Stimulated activated naive CD4-positive, alpha-beta T cell treated with Interleukin-2 at 50 U/mL for 16 hours (primary cell): ENCODE results near the gene FCN3.

Experiments used
- DNase-seq: peaks from one replicate; lab custom pipeline; 2025; lab: John Stamatoyannopoulos, UW

The FCN3 gene

GRCh38 chr1:27358038-27358927 lies 16.3 kb downstream of the FCN3 start:
- no peak for DNase-seq

GRCh38 chr1:27357281-27358037 lies 17.2 kb downstream of the FCN3 start:
- peak; percentile 70 for DNase-seq

- DNase-seq = peak; percentile 48
Observed at GRCh38 chr1:27356619-27357280, 17.9 kb downstream of the FCN3 start.

- no peak for DNase-seq
Observed at GRCh38 chr1:27356277-27356618, 18.4 kb downstream of the FCN3 start.

GRCh38 chr1:27355683-27356082 lies 18.9 kb downstream of the FCN3 start:
- DNase-seq = no peak

GRCh38 chr1:27353629-27354028 lies 21.0 kb downstream of the FCN3 start:
- DNase-seq = no peak

GRCh38 chr1:27353166-27353565 lies 21.5 kb downstream of the FCN3 start:
- DNase-seq = no peak

- DNase-seq = no peak
Observed at GRCh38 chr1:27351541-27352107, 23.0 kb downstream of the FCN3 start.

GRCh38 chr1:27350663-27351540 lies 23.7 kb downstream of the FCN3 start:
- no peak for DNase-seq

GRCh38 chr1:27349784-27350662 lies 24.6 kb downstream of the FCN3 start:
- no peak for DNase-seq

- DNase-seq = no peak
Observed at GRCh38 chr1:27348861-27349783, 25.5 kb downstream of the FCN3 start.

GRCh38 chr1:27346991-27347624 lies 27.5 kb downstream of the FCN3 start:
- DNase-seq = no peak

- no peak for DNase-seq
Observed at GRCh38 chr1:27346357-27346756, 28.3 kb downstream of the FCN3 start.

- DNase-seq = no peak
Observed at GRCh38 chr1:27345272-27345671, 29.4 kb downstream of the FCN3 start.

GRCh38 chr1:27343639-27344025 lies 31.0 kb downstream of the FCN3 start:
- no peak for DNase-seq

- peak; percentile 74 for DNase-seq
Observed at GRCh38 chr1:27342778-27343638, 31.6 kb downstream of the FCN3 start.

GRCh38 chr1:27342391-27342777 lies 32.2 kb downstream of the FCN3 start:
- DNase-seq = peak; percentile 15
